ENCODE data around the gene MAPKAPK3. TPM values are rescaled to one million over a fixed set of nuclear protein-coding genes. Genes with fewer than 3 reads are reported as not detected.

The MAPKAPK3 gene
- total RNA-seq, 4 donors from 2014 or later: 235 to 466 (median 387) TPM

GRCh38 chr3:50573566-50574443 is 43.1 kb upstream of the MAPKAPK3 start:
- Histone ChIP-seq H3K27ac (peak overlapping the region in 2 of 4 donors; percentile 68 to 87), H3K27me3 (no peaks in the 10 kb centered on the region), H3K36me3 (no peaks in the 10 kb centered on the region), H3K4me1 (peaks cover 18 to 21% of the 10 kb centered on the region in 2 donors), H3K9me3 (no peaks in the 10 kb centered on the region), H3K4me3 (no peak overlapping the region)
- in situ Hi-C loops (cut with MboI; ENCODE audit: low sequenced_read_pairs in 4 of 4) (loop anchor here in 3 of 4 donors (5.0 kb wide), 1 partner anchor 38 kb away; the partner anchor contains the start of gene CISH (in 3 of the 3)), intact Hi-C loops (cut with DNase I; ENCODE audit: low total_unique reads) (loop anchor here (2.0 kb wide), 1 partner anchor 79 kb away; no protein-coding TSS in a partner anchor)
- ATAC-seq: no peak
- no peak for DNase-seq
- TF ChIP-seq CTCF (IDR thresholded peaks at IDR 0.05 in 4 of 5, conservative IDR thresholded peaks at IDR 0.05 in 1 of 5) (no peak), POLR2A (IDR thresholded peaks at IDR 0.05) (no peak)

GRCh38 chr3:50574444-50574831 is 42.5 kb upstream of the MAPKAPK3 start:
- in situ Hi-C loops (cut with MboI; ENCODE audit: low sequenced_read_pairs in 4 of 4): loop anchor here in 3 of 4 donors (5.0 kb wide), 1 partner anchor 38 kb away; the partner anchor contains the start of gene CISH (in 3 of the 3)

GRCh38 chr3:50575372-50575771 is 41.6 kb upstream of the MAPKAPK3 start:
- ATAC-seq: no peak
- no peak overlapping the region for H3K4me3 ChIP-seq
- H3K27me3 ChIP-seq: no peaks in the 10 kb centered on the region
- H3K9me3 ChIP-seq: no peaks in the 10 kb centered on the region
- intact Hi-C loops (cut with DNase I; ENCODE audit: low total_unique reads): no loop called here
- H3K36me3 ChIP-seq: no peaks in the 10 kb centered on the region
- H3K27ac ChIP-seq: no peak overlapping the region
- peaks cover 11 to 13% of the 10 kb centered on the region in 2 donors for H3K4me1 ChIP-seq
- no peak for TF ChIP-seq CTCF (IDR thresholded peaks at IDR 0.05 in 4 of 5, conservative IDR thresholded peaks at IDR 0.05 in 1 of 5)
- in situ Hi-C loops (cut with MboI; ENCODE audit: low sequenced_read_pairs in 4 of 4): loop anchor here in 1 of 4 donors (5.0 kb wide), 1 partner anchor 37 kb away; the partner anchor contains the start of gene CISH
- no peak for DNase-seq

More at GRCh38 chr3:50574444-50574831, 42.5 kb upstream of the MAPKAPK3 start:
- H3K9me3 ChIP-seq: no peaks in the 10 kb centered on the region
- H3K27ac ChIP-seq: peak overlapping the region in 1 of 4 donors; percentile 87
- TF ChIP-seq CTCF (IDR thresholded peaks at IDR 0.05 in 4 of 5, conservative IDR thresholded peaks at IDR 0.05 in 1 of 5): no peak
- no peak for TF ChIP-seq POLR2A (IDR thresholded peaks at IDR 0.05)
- H3K27me3 ChIP-seq: no peaks in the 10 kb centered on the region
- peaks cover 18 to 21% of the 10 kb centered on the region in 2 donors for H3K4me1 ChIP-seq
- H3K36me3 ChIP-seq: no peaks in the 10 kb centered on the region
- intact Hi-C loops (cut with DNase I; ENCODE audit: low total_unique reads): no loop called here
- ATAC-seq (no peak), DNase-seq (no peak)
- H3K4me3 ChIP-seq: no peak overlapping the region

- H3K36me3 ChIP-seq: no peaks in the 10 kb centered on the region
- no peak overlapping the region for H3K4me3 ChIP-seq
- intact Hi-C loops (cut with DNase I; ENCODE audit: low total_unique reads) (no loop called here), in situ Hi-C loops (cut with MboI; ENCODE audit: low sequenced_read_pairs in 4 of 4) (loop anchor here in 1 of 4 donors (5.0 kb wide), 1 partner anchor 35 kb away; the partner anchor contains the start of gene CISH)
- H3K4me1 ChIP-seq: peaks cover 20 to 25% of the 10 kb centered on the region in 2 donors
- H3K27ac ChIP-seq: no peak overlapping the region
- DNase-seq (no peak), ATAC-seq (no peak)
- H3K27me3 ChIP-seq: no peaks in the 10 kb centered on the region
- H3K9me3 ChIP-seq: no peaks in the 10 kb centered on the region
- TF ChIP-seq CTCF (IDR thresholded peaks at IDR 0.05 in 4 of 5, conservative IDR thresholded peaks at IDR 0.05 in 1 of 5) (no peak), POLR2A (IDR thresholded peaks at IDR 0.05) (no peak)
Measured at GRCh38 chr3:50577348-50577747, 39.6 kb upstream of the MAPKAPK3 start.
